Fibroblast of the aortic adventitia (primary cell): Measurements from ENCODE around the gene ODF2. TPM values are rescaled to one million over a fixed set of nuclear protein-coding genes. Genes with fewer than 3 reads are reported as not detected.
A peak's percentile ranks its signal among the peaks of the same experiment; 100 is the strongest.
"Not testable (repeated sequence)": the region's sequence is repeated elsewhere in the genome, so short reads cannot be mapped to it uniquely, and the experiment has no call there.

ENCODE experiments used
- DNase-seq: peaks from one replicate; pipeline ENCODE4 v3.0.0-alpha.2; 2010; ENCODE audit warnings: low read depth
- H3K4me3 ChIP-seq: 2 replicates; pipeline ENCODE4 v1.5.1; 2011; ENCODE audit warnings: low read depth, mild to moderate bottlenecking, control low read depth, low read length, moderate library complexity
- total RNA-seq: library from RNA; depleted of rRNA; stranded (reverse); fragments of >200 nt; gene quantifications from 2 replicates; pipeline ENCODE4 v1.2.3, GENCODE V29; 2012; ENCODE audit warnings: low replicate concordance
- TF ChIP-seq, protein P1 (sequence below): IDR thresholded peaks from 2 replicates; pipeline ENCODE4 v1.5.1; 2011; ENCODE audit warnings: mild to moderate bottlenecking, low read length, control low read depth, inconsistent platforms; ENCODE audit not compliant: insufficient read depth

Gene ODF2
- total RNA-seq, 1 donor = 25.4 TPM

GRCh38 chr9:128420060-128420650, 35.7 kb upstream of the ODF2 start:
- TF ChIP-seq, protein P1, sequence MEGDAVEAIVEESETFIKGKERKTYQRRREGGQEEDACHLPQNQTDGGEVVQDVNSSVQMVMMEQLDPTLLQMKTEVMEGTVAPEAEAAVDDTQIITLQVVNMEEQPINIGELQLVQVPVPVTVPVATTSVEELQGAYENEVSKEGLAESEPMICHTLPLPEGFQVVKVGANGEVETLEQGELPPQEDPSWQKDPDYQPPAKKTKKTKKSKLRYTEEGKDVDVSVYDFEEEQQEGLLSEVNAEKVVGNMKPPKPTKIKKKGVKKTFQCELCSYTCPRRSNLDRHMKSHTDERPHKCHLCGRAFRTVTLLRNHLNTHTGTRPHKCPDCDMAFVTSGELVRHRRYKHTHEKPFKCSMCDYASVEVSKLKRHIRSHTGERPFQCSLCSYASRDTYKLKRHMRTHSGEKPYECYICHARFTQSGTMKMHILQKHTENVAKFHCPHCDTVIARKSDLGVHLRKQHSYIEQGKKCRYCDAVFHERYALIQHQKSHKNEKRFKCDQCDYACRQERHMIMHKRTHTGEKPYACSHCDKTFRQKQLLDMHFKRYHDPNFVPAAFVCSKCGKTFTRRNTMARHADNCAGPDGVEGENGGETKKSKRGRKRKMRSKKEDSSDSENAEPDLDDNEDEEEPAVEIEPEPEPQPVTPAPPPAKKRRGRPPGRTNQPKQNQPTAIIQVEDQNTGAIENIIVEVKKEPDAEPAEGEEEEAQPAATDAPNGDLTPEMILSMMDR = peak; percentile 62
- peak; percentile 53 for DNase-seq

GRCh38 chr9:128420651-128421481, 34.9 kb upstream of the ODF2 start, which contains the start of gene CERCAM:
CERCAM (plus strand) TSS chr9:128420857; CDS start chr9:128420878, 21 bp downstream.
- peak within 1 kb of the TSS; percentile 89 for H3K4me3 ChIP-seq
- TF ChIP-seq, protein P1 = no peak
- peak; percentile 24 for DNase-seq

More at GRCh38 chr9:128420060-128420650, 35.7 kb upstream of the ODF2 start:
- H3K4me3 ChIP-seq = peak overlapping the region; percentile 89

DNA sequence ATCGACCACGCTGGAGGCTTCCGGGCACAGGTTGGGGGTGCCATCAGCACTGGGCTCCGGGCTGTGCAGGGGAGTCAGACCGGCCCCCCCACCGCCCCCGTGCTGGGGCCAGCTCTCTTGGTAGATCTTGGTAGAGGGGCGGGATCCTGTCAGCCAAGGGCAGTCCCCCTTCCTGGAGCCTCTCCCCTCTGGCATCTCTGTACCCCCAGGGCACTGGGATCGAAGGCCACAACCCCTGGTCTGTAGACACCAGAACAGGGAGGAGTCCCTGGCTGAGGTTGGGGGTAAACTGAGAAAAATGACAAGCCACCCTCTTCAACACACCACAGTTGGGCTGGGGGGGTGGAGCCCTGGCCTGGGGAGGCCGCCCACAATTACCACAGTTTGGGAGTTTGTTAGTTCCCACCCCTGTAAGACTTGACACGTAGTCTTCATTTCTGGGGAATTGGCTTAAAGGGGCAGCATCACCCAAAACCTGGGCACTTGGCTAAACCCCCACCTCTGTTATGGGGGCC, 34.3 kb upstream of the ODF2 start:
- peak; percentile 51 for DNase-seq
- peak overlapping the region; percentile 89 for H3K4me3 ChIP-seq
- TF ChIP-seq, protein P1 = no peak

DNA sequence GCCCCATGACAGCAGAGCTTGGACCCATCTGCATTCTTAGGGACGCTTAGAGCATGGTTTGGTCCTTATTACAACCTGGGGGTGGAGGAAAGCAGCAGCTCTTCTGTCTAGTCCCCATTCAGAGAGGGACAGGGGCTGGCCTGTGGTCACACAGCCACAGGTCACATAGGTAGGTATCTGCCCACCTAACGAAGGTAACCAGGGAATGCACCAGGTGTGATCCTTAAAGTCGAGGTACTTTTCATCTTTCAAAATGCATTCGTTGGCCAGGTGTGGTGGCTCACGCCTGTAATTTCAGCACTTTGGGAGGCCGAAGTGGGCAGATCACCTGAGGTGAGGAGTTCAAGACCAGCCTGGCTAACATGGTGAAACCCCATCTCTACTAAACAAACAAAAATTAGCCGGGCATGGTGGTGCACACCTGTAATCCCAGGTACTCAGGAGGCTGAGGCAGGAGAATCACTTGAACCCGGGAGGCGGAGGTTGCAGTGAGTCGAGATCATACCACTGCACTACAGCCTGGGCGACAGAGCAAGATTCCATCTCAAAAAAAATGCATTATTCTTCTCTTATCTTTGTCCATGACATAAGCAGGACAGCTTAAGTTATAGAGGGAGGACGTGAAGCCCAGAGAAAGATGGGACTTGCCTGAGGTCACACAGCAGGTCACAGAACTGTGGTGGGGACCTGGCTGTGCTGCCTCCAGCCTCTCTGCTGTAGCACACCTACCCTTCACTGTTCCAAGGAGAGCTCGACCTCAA, 33.6 kb upstream of the ODF2 start:
- DNase-seq = not testable (repeated sequence)
- peak overlapping the region; percentile 89 for H3K4me3 ChIP-seq

GRCh38 chr9:128422783-128423150, 33.0 kb upstream of the ODF2 start:
- TF ChIP-seq, protein P1 = no peak

GRCh38 chr9:128423356-128423755, 32.5 kb upstream of the ODF2 start:
- H3K4me3 ChIP-seq, DNase-seq: not testable (repeated sequence)

More at GRCh38 chr9:128422783-128423150, 33.0 kb upstream of the ODF2 start:
- H3K4me3 ChIP-seq = no peak overlapping the region
- no peak for DNase-seq

GRCh38 chr9:128424268-128424780, 31.5 kb upstream of the ODF2 start:
- H3K4me3 ChIP-seq = no peak overlapping the region
- no peak for DNase-seq
- TF ChIP-seq, protein P1 = no peak
